ENCODE data around the gene SRP14.
A peak's percentile ranks its signal among the peaks of the same experiment; 100 is the strongest.

The SRP14 gene

DNA sequence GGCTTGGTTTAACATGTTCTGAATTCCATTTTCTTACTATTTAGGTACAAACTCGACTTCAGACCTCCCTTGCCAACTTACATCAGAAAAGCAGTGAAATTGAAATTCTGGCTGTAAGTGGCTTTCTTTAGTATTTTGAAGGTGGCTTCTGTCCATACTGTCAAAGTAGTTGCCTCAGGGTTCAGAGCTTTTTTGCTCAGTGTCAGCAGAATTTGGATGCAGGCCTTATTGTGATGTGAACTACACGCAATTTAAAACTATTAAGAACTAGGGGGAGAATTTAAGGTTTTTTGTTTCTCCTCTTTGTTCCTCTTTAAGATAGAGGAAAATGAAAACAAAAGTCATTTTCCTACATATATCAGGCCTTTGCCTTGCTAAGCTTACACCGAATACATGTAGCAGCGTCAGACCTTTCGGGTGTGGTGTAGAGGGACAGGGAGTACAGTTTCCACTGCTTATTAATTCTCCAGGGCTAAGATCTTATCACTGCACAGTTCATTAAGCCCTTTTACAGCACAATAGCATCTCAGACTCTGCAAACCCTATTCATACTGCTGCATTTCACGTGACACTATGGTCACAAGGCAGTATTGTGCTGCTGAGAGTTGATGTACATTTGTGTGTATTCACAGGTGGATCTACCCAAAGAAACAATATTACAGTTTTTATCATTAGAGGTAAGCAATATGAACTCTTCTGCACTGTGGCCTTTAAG is 6.7 kb downstream of the SRP14 start:
- TF ChIP-seq CTCF (IDR thresholded peaks at IDR 0.05; ENCODE audit: low read length, missing control alignments) = no peak
- H3K4me3 ChIP-seq (replicated peaks; ENCODE audit: low read depth, low read length) = no peak overlapping the region
- DNase-seq (ENCODE audit: low read depth) = no peak

GRCh38 chr15:40031300-40031699 is 7.7 kb downstream of the SRP14 start:
- DNase-seq (ENCODE audit: low read depth) = no peak
- TF ChIP-seq CTCF (IDR thresholded peaks at IDR 0.05; ENCODE audit: low read length, missing control alignments) = no peak
- no peak overlapping the region for H3K4me3 ChIP-seq (replicated peaks; ENCODE audit: low read depth, low read length)

GRCh38 chr15:40029979-40030893 is 8.7 kb downstream of the SRP14 start:
- peak; percentile 47 for DNase-seq (ENCODE audit: low read depth)
- TF ChIP-seq CTCF (IDR thresholded peaks at IDR 0.05; ENCODE audit: low read length, missing control alignments) = peak; percentile 79
- H3K4me3 ChIP-seq (replicated peaks; ENCODE audit: low read depth, low read length) = no peak overlapping the region

DNA sequence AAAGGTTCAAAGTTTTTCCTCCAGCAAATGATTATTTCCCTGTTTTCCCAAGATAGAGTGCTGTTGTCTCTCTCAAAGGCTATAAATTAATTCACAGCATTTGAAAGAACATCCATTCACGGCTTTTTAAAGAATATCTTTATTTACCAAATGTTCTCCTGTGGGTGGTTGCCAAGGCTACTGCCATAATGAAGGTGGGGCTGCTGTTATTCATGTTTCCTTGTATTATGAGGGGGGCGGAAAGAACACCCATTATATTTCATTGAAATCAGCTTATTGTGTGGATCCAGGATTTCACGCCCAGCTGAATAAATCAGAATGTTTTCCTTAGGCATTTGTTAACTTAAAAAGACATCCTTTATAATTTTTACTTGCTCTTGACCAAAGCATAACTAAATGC is 10.1 kb downstream of the SRP14 start:
- DNase-seq (ENCODE audit: low read depth) = no peak
- H3K4me3 ChIP-seq (replicated peaks; ENCODE audit: low read depth, low read length) = no peak overlapping the region
- no peak for TF ChIP-seq CTCF (IDR thresholded peaks at IDR 0.05; ENCODE audit: low read length, missing control alignments)

GRCh38 chr15:40028193-40028592 is 10.8 kb downstream of the SRP14 start:
- no peak for DNase-seq (ENCODE audit: low read depth)
- no peak overlapping the region for H3K4me3 ChIP-seq (replicated peaks; ENCODE audit: low read depth, low read length)
- TF ChIP-seq CTCF (IDR thresholded peaks at IDR 0.05; ENCODE audit: low read length, missing control alignments) = no peak

GRCh38 chr15:40016224-40016865 is 22.6 kb downstream of the SRP14 start:
- no peak overlapping the region for H3K4me3 ChIP-seq (replicated peaks; ENCODE audit: low read depth, low read length)
- DNase-seq (ENCODE audit: low read depth) = peak; percentile 21
- no peak for TF ChIP-seq CTCF (IDR thresholded peaks at IDR 0.05; ENCODE audit: low read length, missing control alignments)
